Retinal pigment epithelial cell (primary cell): ENCODE data around the gene MED13.
"Not testable (repeated sequence)": the region's sequence is repeated elsewhere in the genome, so short reads cannot be mapped to it uniquely, and the experiment has no call there.

ENCODE experiments used
- DNase-seq: peaks from one replicate; pipeline ENCODE4 v3.0.0-alpha.2; 2010; ENCODE audit warnings: low read depth
- H3K4me3 ChIP-seq: 2 replicates; pipeline ENCODE4 v1.5.1; 2011; ENCODE audit warnings: mild to moderate bottlenecking, low read length, control low read depth, moderate library complexity
- CTCF ChIP-seq: conservative IDR thresholded peaks from 2 replicates; pipeline ENCODE4 v1.5.1; 2011; ENCODE audit warnings: low read depth, low read length, control low read depth, inconsistent platforms

Gene MED13

GRCh38 chr17:61927208-61928100 lies 137.6 kb downstream of the MED13 start, which contains the start of gene INTS2:
INTS2 (minus strand) TSS chr17:61927982; CDS start chr17:61926644, 1,338 bp downstream.
- no peak for TF ChIP-seq CTCF
- peak within 1 kb of the TSS; percentile 91 for H3K4me3 ChIP-seq
- peak; percentile 79 for DNase-seq

DNA sequence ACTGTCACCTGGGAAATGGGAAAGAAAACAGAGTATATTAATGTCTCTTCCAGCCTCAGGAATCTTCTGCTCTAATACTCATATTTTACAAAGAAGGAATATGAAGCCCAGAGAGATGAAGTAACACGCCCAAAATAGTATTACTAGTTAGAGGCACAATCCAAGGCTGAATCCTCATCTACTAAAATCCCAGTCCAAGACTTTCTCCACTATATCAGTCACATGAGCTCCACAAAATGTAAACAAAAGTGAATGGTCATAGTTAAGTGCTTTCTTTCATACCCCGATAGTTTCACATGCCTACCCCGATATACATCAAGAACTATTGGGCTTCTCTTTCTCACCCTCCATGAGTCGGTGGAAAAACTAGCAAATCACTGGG lies 138.3 kb downstream of the MED13 start:
- H3K4me3 ChIP-seq = peak overlapping the region; percentile 91
- peak; percentile 10 for DNase-seq
- no peak for TF ChIP-seq CTCF

GRCh38 chr17:61915162-61915561 lies 149.9 kb downstream of the MED13 start:
- not testable (repeated sequence) for H3K4me3 ChIP-seq, DNase-seq

DNA sequence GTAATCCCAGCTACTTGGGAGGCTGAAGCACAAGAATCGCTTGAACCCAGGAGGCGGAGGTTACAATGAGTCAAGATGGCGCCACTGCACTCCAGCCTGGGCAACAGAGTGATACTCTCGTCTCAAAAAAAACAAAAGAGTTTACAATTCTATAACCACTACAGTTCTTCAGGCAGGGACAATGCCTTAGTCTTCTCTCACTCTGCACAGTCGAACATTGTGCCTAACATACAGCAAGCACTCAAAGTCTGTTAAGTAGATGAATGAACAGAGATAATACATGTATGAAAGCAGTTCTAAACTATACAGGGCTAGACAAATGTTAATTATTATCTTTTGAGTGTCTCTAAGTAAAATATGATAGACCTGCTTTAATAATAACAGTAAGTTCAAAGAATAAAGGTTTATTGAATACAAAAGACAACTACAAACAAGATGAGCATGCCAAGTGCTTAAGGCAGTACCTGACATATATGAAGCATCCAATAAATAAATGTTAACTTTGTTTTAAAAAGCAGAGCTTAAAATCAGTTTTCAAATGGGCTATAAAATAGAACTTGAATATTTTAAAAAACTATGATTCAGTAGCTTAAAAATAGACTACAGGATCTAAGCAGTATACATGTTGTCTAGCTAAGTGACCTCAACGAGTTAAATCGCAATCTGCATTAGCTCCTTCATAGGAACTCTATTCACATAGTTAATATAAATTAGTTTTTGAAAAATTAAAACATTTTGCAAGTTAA lies 156.6 kb downstream of the MED13 start:
- DNase-seq = no peak
- no peak overlapping the region for H3K4me3 ChIP-seq
- no peak for TF ChIP-seq CTCF

DNA sequence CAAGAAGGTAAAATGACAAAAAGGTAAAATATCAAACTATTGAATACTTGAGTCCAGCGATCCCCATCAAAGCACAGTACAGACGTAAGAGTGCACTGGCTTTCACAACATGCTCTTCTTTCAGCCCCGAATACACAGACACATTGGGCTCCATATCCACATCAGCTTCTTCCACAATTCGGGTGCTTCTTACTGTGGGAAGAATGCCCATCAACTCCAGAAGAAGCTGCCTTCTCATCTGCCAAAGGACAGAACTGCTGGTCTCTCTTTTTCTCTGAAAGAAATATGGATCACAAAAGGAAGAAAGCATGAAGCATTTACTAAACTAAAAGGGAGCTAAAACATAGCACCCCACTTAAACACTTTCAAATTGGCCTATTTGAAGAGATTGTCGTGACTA lies 157.7 kb downstream of the MED13 start:
- H3K4me3 ChIP-seq = no peak overlapping the region
- DNase-seq = no peak
- no peak for TF ChIP-seq CTCF

- no peak overlapping the region for H3K4me3 ChIP-seq
- DNase-seq = no peak
- TF ChIP-seq CTCF = no peak
These were observed 160.9 kb downstream of the MED13 start for GRCh38 chr17:61904094-61904710.

GRCh38 chr17:61903251-61903650 lies 161.8 kb downstream of the MED13 start:
- no peak for TF ChIP-seq CTCF
- H3K4me3 ChIP-seq = no peak overlapping the region
- no peak for DNase-seq
